Tibial nerve (tissue), 4 donors: ENCODE results near the gene KIF3A. TPM values are rescaled to one million over a fixed set of nuclear protein-coding genes. Genes with fewer than 3 reads are reported as not detected.

Source experiments
- DNase-seq, 2 donors: peaks; one replicate each; pipeline ENCODE4 v3.0.0-alpha.2; 2019; ENCODE audit warnings: low spot score in 2 of 2
- H3K27ac ChIP-seq, 4 donors: fragments of 200-600 bp; sonication (generic) in 3 of 4; one replicate each; pipeline ENCODE4 v1.5.1; 2017 to 2019; ENCODE audit warnings: mild to moderate bottlenecking in 1 of 4
- H3K27me3 ChIP-seq, 2 donors: fragments of 200-600 bp; sonication (generic) in 1 of 2; one replicate each; pipeline versions ENCODE4 v1.5.1 to v1.6.0; 2017 to 2019
- H3K36me3 ChIP-seq, 3 donors: fragments of 200-600 bp; sonication (generic); one replicate each; pipeline ENCODE4 v1.5.1; 2018 to 2019
- H3K4me1 ChIP-seq, 4 donors: fragments of 200-600 bp; sonication (generic) in 3 of 4; one replicate each; pipeline ENCODE4 v1.5.1; 2017 to 2019
- H3K4me3 ChIP-seq, 4 donors: fragments of 200-600 bp; sonication (generic) in 3 of 4; one replicate each; pipeline ENCODE4 v1.5.1; 2017 to 2019; ENCODE audit warnings: mild to moderate bottlenecking in 1 of 4, moderate library complexity in 1 of 4
- H3K9me3 ChIP-seq, 4 donors: fragments of 200-600 bp; sonication (generic) in 3 of 4; one replicate each; pipeline ENCODE4 v1.5.1; 2017 to 2019
- CTCF ChIP-seq, 5 experiments: fragments of 200-600 bp in 3 of 5; fragments of 450-650 bp in 2 of 5; sonication (generic) in 3 of 5; IDR thresholded peaks; one replicate each; pipeline ENCODE4 v1.5.1; 2016 to 2019; ENCODE audit warnings: antibody characterized with exemption in 5 of 5, mild to moderate bottlenecking in 3 of 5, moderate library complexity in 2 of 5
- EP300 ChIP-seq, 2 donors: sonication (generic); formaldehyde crosslinking; IDR thresholded peaks; one replicate each; pipeline ENCODE4 v1.6.1; 2017; ENCODE audit warnings: antibody characterized with exemption in 2 of 2, mild to moderate bottlenecking in 1 of 2
- POLR2A ChIP-seq, 2 donors: fragments of 450-650 bp; IDR thresholded peaks; one replicate each; pipeline ENCODE4 v1.6.1; 2017; ENCODE audit warnings: antibody characterized with exemption in 2 of 2, mild to moderate bottlenecking in 2 of 2, moderate library complexity in 2 of 2
- WGBS, 2 donors: methylation state at CpG; one replicate each; pipeline ENCODE4 v1.1.5; 2018; 5-methylcytosine and 5-hydroxymethylcytosine counted together
- total RNA-seq, 4 donors: library from RNA; depleted of rRNA; stranded (reverse); fragments of >200 nt; gene quantifications; one replicate each; pipeline ENCODE4 v1.1.0, GENCODE V29; 2016

KIF3A gene
- total RNA-seq, 4 donors from 2014 or later, result 8.4 to 11.6 (median 10.7) TPM

- H3K36me3 ChIP-seq, result peaks cover 0 to 33% (median 0%) of the 10 kb centered on the region in 3 donors
- no peaks in the 10 kb centered on the region for H3K9me3 ChIP-seq
- H3K4me3 ChIP-seq, result no peak overlapping the region
- H3K27ac ChIP-seq, result no peak overlapping the region
- H3K4me1 ChIP-seq, result peaks cover 0 to 17% (median 2%) of the 10 kb centered on the region in 4 donors
- no peak for DNase-seq
- TF ChIP-seq CTCF (IDR thresholded peaks at IDR 0.05) (no peak), EP300 (IDR thresholded peaks at IDR 0.05) (no peak), POLR2A (IDR thresholded peaks at IDR 0.05) (no peak)
- H3K27me3 ChIP-seq, result no peaks in the 10 kb centered on the region
Observed at GRCh38 chr5:132754947-132755346, 17.6 kb upstream of the KIF3A start.

DNA sequence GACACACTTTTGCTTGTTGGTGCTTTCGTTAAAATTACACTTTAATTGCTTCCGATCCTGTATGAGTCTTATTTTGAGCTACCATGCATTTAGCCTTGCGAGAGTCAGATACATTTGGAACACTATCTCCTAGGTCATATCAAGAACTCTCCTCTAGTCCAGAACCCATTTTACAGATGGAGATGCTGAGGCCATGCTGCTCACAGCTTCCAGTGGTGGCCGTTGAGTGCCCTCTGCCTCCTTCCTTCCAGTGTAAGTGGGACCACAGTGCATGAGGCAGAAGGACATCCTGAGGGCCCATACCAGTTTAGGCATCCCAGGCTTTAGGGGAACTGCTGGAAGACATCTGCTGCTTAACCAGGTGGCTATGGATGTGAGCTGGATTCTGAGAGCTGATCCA, 16.8 kb upstream of the KIF3A start:
- H3K4me3 ChIP-seq, result no peak overlapping the region
- WGBS, 2 donors, result 96% methylated on average over 4 of the region's 4 CpGs
- H3K4me1 ChIP-seq, result peaks cover 0 to 20% (median 2%) of the 10 kb centered on the region in 4 donors
- peaks cover 0 to 24% (median 0%) of the 10 kb centered on the region in 3 donors for H3K36me3 ChIP-seq
- no peaks in the 10 kb centered on the region for H3K9me3 ChIP-seq
- no peaks in the 10 kb centered on the region for H3K27me3 ChIP-seq
- TF ChIP-seq EP300 (IDR thresholded peaks at IDR 0.05) (no peak), POLR2A (IDR thresholded peaks at IDR 0.05) (no peak), CTCF (IDR thresholded peaks at IDR 0.05) (no peak)
- H3K27ac ChIP-seq, result no peak overlapping the region
- no peak for DNase-seq

DNA sequence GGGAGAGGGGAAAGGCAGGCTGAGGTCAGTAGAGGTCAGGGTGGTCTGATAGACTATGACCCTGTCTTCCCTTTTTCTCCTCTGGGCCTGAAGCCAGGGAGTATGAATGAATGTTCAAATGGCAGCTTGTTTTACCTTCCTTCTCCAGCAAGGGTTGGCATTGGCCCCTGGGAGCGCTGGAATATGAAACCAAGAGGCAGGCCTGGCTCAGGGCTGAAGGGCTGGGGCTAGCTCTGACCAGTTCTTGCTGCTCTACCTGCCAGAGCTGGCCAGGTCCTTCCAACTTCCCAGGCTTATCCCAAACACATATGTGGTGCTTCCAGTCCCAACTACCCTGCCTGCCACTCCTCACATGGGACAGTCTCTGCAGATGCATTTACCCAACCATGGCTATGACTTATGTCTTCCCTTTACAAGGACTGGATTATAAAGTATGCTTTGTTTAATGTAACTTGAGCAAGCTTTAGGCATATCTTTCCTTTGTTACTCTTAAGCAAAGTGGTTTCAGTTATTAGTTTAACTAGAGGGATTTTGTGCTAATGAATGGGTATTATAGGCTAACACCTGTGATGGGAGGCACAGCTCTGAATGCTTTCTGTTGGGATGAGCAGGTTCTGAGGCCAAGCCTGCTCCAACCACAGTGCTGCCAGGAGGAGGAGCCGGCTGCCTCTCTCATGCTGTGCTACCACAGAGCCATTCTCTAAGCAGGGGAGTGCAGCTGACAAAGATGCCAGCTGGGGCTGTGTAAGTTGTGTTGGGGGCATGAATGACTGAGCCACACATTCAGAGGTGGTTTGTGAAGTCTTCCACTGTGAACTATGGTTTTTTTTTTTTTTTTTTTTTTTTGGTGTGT, 16.0 kb upstream of the KIF3A start:
- no peak for DNase-seq
- no peaks in the 10 kb centered on the region for H3K27me3 ChIP-seq
- peaks cover 0 to 17% (median 0%) of the 10 kb centered on the region in 3 donors for H3K36me3 ChIP-seq
- H3K4me1 ChIP-seq, result peaks cover 0 to 20% (median 2%) of the 10 kb centered on the region in 4 donors
- no peak overlapping the region for H3K27ac ChIP-seq
- H3K4me3 ChIP-seq, result no peak overlapping the region
- H3K9me3 ChIP-seq, result no peaks in the 10 kb centered on the region
- WGBS, 2 donors, result 78 to 80% methylated on average over 2 of the region's 2 CpGs
- TF ChIP-seq POLR2A (IDR thresholded peaks at IDR 0.05) (no peak), EP300 (IDR thresholded peaks at IDR 0.05) (no peak), CTCF (IDR thresholded peaks at IDR 0.05) (no peak)

DNA sequence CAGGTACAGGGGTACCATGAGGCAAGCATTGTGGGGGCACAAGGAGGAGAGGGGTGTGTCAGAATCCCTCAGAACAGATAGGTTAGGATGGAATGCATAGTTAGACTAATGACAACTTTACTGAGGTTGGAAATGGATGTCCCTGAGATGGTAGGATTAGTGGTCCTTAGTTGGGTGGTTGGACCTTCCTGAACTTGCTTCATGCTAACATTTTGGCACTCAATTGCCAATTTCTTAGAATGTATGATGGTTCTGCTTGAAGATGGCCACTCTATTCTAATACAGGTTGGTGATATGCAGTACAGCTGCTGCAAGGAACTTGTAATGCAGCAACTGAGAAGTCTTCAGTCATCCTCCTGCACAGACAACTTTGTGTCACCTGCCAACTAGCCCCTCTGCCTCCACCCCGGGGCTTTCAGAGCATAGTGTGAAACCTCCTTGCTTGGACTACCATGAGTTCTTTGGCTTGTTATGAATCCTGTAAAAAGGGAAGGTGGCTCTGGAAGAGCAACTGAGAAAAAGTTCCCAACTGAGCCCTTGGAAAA, 15.3 kb upstream of the KIF3A start:
- Histone ChIP-seq H3K27ac (no peak overlapping the region), H3K36me3 (peaks cover 0 to 10% (median 0%) of the 10 kb centered on the region in 3 donors), H3K27me3 (peaks cover 0 to 5% of the 10 kb centered on the region in 2 donors), H3K4me1 (peaks cover 0 to 22% (median 2%) of the 10 kb centered on the region in 4 donors), H3K9me3 (no peaks in the 10 kb centered on the region), H3K4me3 (no peak overlapping the region)
- TF ChIP-seq POLR2A (IDR thresholded peaks at IDR 0.05), result no peak
- no peak for TF ChIP-seq CTCF (IDR thresholded peaks at IDR 0.05)
- DNase-seq, result no peak
- 88 to 93% methylated on average over 1 of the region's 1 CpG for WGBS, 2 donors

DNA sequence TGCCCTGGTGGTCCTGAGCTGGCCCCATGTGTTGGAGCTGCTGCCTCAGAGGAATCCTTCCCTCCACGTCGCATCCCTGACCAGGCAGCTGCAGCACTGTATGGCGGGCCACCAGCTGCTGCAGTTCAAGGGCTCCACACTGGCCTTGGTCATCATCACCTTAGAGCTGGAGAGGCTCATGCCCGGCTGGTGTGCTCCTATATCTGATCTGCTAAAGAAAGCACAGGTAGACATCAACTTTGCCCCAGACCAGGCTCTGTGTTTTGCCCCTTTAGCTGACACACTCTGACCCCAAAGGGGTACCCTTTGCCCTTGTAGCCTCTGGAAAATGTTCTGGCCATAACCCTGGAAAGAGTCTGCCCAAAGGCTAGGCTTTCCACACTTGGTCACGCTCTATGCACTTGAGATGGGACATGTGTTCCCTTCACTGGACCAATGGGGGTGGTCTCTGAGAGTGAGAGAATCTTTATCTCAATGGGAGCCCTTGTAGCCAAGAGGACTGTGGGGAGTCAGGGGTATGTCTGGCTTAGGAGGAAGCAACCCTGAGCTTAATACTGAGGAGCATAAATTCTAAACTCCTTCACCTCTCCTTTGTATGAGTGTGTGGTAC, 14.7 kb upstream of the KIF3A start:
- 90 to 97% methylated on average over 5 of the region's 5 CpGs for WGBS, 2 donors
- TF ChIP-seq POLR2A (IDR thresholded peaks at IDR 0.05) (no peak), CTCF (IDR thresholded peaks at IDR 0.05) (no peak), EP300 (IDR thresholded peaks at IDR 0.05) (no peak)

More for the DNA sequence above, 14.7 kb upstream of the KIF3A start:
- no peak for DNase-seq
- Histone ChIP-seq H3K27ac (peak overlapping the region in 1 of 4 donors; percentile 40), H3K27me3 (peaks cover 0 to 11% of the 10 kb centered on the region in 2 donors), H3K4me3 (no peak overlapping the region), H3K4me1 (peaks cover 0 to 27% (median 5%) of the 10 kb centered on the region in 4 donors), H3K9me3 (no peaks in the 10 kb centered on the region), H3K36me3 (peaks cover 0 to 4% (median 0%) of the 10 kb centered on the region in 3 donors)
